ENCODE data around the gene DOCK1.
A peak's percentile ranks its signal among the peaks of the same experiment; 100 is the strongest.

DOCK1 gene

DNA sequence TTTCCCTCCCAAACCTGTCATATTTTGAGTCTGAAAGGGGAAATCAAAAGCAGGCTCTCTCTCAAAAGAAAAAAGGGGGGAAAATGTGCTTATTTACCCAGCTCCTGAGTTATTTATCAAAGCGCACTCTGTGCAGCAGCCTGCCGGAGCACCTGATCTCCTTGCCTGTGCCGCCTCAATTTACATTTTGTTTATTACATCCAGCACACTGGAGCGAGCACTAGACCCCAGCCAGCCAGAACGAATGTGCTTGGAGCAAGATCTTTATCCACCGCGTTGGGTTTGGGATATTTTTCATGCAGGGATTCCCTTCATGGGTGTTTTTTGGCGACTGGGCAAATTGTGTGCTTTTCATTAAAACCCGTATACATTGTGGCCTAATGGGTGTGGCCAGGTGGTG is 453.1 kb downstream of the DOCK1 start:
- DNase-seq, result no peak

DNA sequence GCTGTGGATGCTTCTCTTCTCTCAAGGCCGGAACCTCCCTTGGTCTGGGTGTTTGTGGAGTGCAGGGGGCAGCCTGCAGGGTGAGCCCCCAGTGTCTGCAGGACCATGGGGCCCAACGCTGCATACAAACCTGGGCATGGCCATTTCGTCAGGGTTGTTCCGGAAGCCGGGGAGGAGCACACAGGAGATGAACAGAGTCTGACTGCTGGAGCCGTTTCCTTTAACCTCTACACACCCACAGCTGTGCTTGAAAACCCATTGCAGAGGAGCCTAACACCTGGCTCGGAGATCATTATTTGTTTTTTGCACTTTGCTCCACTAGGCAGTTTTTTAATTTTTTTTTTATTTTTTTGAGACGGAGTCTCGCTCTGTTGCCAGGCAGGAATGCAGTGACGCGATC is 458.8 kb downstream of the DOCK1 start:
- no peak for DNase-seq

DNA sequence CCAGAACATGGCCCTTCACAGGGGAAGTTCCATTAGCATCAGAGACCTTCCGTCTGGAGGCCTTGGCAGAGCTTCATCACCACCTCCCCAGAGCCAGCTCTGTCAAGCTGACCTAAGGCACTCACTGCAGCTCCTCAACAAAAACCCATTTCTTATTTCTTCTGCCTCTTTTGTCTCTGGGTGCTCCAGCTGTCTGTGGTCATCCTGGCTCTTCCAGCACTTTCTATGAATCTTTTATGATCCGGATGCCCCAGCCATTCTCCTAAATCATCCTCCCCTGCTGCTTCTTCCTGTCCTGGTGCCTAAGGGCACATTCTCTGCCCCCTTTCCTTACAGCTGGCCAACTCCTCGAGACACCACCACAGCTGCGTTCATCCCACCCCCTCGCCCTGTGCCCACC is 462.9 kb downstream of the DOCK1 start:
- DNase-seq, result no peak

DNA sequence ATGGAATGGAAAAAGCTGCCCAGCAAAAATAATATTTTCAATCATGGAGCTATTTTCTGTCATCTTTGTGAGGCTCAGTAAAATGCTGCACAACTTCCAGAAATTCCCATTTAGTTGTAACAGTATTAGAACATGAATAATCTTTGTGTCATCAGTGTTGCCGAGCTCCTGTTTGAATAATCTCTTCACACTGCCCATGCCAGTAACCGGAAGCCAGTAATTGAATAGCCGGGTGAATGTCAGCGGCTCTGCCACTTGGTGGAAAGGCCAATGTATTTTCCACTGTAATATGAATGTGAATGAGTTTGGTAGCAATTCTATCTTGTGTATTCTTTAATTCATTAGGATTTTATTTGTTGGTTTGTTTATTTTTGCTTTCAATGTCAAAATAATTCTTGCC is 463.7 kb downstream of the DOCK1 start:
- no peak for DNase-seq

DNA sequence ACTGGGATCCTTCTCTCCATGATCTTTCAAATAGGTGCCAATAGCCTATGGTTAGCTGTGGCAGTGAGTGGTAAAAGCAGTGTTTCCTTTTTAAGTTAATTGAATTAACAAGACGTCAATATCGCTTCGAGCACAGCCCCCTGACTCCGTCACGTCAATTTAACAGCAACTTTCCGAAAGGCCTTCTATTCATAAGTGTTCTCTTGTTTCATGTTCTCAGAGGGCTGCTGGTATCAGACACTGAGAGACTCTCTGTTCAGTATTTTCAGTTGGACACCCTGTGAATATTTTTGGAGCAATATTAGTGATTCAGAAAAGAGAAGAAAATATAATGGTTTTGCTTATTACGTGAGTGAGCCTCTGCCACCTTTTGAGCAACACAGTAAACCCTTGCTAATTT is 465.4 kb downstream of the DOCK1 start:
- no peak for DNase-seq

DNA sequence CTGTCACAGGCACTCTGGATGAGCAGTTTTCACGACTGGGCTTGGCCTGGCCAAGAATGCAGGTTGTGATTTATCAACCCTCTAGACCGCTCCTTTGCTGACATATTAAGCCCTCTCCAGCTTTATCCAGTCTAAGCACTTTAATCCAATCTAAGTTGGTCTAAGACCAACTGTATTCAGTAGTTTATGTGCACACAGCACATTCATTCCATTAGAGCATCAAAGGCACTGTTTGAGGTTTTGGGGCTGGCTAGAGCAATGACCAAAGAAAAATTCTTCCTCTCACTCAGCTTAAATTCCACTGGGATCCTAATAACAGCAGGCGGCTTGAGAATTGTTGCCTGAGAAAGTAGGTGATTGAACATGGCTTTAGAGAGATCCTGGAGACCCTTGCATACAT is 467.1 kb downstream of the DOCK1 start:
- no peak for DNase-seq

DNA sequence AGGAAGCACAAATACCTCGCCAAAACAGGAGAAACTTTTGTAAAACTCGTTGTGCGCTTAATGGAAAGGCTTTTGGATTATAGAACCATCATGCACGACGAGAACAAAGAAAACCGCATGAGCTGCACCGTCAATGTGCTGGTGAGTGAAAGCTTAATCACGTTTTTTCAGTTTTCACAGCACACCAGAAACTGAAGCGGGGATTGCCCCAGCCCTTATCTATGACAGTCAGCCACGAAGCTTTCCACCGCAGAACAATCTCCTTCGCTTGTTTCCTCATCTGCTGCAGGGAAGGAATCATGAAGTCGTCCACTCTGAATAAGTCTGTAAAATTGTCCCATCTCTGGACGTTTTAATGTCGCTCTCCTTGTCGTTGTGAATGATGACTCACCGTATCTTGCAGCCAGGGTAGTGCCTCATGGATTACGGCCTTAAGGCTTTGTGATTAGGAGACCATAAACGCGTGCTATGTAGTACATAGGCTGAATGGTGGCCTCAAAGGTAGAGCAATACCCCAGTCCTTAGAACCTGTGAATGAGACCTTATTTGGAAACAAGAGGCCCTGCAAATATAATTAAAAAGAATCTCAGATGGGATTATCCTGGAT is 468.9 kb downstream of the DOCK1 start:
- DNase-seq, result no peak

DNA sequence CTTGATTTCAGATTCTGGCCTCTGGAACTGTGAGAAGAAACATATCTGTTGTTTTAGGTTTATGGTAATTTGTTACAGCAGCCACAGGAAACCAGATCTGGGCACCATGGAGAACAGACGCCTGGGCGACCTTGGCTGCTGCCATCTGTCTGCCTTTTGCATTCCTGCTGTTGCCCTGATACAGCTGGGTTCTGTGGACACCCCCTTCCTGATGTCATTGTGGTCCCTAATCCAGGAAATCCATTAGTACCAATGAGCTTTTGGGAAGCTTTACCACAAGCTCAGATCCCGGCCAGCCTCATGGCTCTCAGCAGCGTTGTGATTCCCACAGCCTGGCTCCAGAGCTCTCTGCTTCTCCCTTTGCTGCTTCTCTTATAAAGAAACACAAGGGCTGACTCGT is 469.7 kb downstream of the DOCK1 start:
- DNase-seq, result no peak

DNA sequence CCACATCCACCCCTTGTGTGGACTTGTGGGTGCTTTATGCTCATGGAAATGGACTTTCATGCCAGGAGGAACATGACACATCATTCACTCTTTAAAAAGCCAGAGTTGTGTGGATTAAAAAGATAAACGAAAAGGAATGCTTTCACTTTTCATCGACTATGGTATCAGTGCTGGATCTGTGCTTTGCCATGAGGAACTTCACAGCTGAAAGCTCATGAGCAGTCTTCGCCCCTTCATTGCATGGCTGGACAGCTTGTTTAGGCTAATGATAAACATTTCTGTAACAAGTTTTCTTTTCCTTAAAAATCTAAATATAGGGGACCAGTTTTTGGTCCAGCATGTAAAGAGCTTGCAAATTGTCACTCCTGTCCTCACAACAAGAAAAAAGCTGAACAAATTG is 470.2 kb downstream of the DOCK1 start:
- DNase-seq, result no peak

DNA sequence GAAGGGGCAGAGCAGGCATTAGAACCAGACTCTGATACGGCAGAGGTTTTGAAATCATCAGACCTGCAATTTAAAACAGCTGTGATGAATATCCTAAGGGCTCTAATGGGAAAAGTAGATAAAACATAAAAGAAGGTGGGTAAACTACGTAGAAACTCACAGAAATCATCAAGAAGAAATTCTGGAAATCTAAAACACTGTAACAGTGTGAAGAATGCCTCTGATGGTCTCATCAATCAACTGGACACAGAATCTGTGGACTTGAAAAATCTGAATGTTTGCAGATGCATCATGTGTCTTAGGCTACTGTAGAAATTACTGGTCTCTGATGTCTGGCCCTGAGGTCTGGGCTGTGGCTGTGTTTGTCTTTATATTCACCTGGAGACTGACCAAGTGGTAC is 470.8 kb downstream of the DOCK1 start:
- no peak for DNase-seq

DNA sequence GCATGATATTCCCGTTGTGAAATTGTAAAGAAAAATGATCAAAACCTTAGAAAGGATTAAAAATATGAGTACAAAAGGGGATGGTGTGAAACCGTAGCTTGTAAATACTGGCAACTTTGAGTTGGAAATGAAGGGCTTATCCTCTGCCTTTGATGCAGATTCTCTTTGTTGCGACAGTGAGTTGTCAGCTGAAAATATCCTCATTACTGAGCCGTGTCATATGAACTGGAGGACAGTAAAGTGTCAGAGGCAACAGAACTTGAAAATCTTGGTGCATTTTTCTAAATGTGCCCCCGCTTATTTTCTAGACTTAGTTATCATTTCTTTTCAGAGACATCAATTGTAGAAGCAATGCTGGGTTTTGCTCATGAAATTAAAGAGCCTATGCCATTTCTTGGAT is 473.4 kb downstream of the DOCK1 start:
- no peak for DNase-seq

DNA sequence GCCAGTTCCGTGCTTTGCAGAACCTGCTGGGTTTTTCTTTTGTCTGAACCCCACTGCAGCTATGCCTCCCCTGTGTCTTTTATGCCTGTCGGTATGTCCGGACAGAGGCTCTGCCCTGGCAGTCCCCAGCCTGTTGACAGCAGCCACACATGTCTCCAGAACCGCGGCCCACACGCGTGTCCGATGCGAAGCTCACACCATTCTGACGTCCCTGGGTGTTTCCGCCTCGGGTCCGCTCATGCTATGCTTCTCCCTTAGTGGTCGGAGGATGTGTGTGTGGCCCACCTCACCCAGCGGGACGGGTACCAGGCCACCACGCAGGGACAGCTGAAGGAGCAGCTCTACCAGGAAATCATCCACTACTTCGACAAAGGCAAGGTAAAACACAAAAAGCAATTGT is 479.3 kb downstream of the DOCK1 start:
- no peak for DNase-seq

DNA sequence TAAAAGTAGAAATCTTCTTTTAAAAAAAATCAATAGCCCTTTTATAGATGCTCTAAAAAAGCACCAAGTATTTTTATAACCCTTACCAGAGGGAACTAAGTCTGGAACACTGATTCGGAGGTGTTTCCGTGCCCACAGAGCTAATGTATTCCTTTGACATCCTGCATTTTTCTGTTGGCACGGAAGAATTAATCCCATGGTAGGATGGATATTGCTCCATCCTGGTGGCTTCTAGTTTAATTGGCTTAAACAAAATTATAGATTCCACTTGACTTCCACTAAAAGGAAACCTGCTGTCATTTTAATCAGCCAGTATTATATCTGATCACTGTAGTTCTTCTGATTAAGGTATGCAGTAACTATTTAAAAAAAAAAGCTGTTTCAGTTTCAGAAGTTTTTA is 479.8 kb downstream of the DOCK1 start:
- DNase-seq, result no peak

DNA sequence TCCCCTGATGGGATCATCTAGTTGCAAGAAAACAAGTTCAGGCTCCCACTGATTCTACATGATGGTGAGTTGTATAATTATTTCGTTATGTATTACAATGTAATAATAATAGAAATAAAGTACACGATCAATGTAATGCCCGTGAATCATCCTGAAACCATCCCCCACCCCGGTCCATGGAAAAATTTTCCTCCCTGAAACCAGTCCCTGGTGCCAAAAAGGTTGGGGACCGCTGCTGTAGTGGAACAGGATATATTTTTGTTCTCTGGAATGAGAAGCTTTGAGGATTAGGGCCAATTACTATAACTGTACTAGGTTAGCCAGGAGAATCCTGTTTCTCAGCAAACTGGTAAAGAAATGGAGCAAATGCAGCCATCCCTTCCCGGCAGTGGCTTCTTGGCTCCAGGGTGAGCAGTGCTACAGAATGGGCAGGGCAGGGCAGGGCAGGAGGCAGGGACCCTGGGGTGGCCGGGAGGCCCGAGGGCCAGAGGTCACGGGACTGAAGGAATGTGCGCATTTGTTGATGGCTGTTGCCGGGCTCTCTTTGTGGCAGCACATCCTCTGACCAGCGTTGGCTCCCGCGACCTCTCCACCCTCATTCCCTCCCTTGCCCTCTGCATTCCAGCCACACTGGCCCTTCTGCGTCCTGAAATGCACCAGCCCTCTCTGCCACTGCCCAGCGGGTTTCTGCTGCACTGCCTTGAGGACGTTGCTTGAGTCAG is 481.5 kb downstream of the DOCK1 start:
- DNase-seq, result no peak

DNA sequence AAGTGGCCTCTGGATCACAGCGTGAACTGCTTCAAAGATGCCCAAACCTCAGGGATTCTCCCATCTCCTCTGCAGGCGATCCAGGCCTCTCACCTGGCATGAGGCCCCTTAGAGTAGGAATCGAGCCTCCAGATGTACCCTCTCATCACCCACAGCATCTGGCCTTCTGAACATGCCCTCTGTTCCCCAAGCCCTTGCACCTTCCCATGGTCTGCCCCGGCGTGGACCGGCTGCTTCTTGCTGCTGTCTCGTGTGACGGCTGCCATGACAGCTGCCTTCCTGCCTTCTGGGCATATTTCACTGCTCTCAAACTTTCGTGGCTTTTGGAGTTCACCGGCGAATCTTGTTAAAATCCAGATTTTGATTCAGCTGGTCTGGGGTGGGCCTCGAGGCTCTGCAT is 486.6 kb downstream of the DOCK1 start:
- DNase-seq, result peak; percentile 17

DNA sequence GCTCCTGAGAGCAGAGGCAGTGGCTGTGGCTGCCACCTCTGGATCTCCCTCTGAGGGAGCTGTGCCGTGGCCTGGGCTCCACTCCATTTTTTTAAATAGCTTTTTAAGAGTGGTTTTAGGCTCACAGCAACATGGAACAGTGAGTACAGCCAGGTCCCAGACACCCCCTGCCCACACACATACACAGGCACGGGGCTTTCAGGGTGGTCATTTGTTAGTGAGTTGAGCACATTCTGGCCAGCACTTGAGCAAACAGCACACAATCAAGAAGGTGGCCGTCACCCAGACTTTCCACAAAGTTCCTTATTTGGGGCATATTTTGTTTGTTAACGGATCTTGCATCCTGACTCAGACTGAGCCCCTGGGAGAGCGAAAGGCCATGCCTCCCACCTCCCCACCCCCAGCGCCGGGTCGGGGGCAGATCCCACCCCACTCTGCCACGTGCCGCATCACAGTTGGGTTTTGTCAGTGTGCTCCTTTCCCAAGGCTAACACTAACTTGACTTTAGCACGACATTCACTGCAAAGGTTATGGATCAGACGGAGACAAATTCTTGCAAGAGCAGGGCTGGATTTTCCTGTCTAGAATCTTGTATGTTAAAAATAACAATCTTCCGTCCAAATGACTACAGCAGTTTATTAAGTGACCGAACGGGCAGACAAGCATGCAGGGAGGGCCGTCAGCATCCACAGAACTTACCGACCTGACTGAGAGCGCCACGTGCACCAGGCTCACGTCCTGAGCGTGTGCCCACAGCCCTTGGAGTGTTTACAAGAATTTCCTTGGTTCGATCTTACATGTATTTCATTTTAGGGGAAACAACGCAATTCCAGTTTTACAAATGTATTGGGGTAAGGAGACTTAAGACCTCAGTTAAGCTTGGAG is 487.4 kb downstream of the DOCK1 start:
- DNase-seq, result peak; percentile 36

DNA sequence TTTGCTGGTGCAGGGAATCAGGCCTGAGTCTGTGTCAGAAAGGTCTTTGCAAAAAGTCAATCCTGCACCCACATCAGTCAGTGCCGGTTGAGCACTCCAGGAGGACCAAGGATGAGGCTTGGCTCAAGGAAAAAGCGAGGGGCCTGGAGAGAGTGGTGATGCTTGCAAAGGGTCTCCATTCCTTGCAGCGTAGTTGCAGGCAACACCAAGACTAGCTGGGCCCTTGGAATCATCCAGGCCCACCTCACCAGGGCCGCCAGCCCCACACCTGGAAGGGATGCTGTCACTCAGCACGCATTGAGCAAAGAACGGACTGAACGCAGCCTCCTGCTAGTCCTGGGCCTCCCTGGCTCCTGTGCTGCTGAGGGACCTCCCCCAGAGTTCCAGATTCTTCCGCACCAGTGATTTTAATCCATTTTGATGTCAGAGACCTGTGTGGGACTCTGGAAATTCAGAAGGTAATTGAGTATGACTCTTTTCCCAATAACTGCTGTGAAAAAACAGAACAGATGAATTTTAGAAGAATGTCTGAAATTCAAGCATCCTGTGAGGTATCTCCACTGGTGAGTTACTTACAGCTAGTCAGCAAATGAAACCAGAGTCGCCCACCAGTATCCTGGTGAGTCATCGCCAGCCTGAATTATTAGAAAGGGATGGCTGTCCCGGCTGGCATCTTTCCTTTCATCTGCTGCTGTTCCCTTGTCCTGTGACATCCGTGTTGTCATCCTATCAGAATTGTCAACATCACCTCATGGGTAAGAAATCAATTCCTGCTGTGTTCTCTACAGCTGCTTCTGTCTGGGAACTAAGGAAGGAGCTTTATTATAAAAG is 493.1 kb downstream of the DOCK1 start:
- DNase-seq, result no peak

DNA sequence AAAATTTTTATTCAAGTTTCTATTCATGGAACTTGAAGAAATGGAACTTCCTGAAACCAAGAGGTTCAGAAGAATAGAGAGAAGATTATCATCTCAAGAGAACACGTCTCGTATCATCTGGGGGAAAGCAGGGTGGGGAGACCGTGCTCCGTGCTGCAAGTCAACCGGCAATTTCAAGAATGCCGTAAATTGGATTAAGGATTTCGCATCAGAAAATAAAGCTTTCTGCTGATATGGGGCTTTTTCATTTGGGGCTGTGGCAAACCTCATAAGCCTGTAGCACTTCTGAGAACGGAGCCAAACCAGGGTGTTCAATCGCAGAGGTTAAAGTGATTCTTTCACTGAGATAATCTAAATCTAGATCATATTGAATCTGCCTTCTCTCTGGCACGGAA is 493.7 kb downstream of the DOCK1 start:
- no peak for DNase-seq

DNA sequence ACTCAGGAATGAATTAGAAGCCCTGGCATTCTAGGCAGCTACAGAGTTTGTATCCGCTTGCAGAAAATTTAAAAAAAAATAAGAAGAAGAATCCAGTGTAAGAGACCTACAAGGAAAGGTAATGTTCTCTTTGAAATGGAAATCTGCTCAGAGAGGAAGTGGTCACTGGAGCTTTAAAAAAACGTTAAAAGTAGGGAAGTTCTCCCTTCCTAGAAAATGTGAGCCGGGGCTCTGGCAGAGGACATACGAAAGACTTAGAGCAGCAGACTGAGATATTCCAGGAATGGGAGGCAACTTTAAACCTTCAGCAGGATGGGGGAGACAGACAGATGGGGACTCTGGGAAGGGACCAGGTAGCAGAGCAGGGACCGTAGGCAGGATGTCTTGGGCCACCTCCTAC is 494.4 kb downstream of the DOCK1 start:
- DNase-seq, result no peak

DNA sequence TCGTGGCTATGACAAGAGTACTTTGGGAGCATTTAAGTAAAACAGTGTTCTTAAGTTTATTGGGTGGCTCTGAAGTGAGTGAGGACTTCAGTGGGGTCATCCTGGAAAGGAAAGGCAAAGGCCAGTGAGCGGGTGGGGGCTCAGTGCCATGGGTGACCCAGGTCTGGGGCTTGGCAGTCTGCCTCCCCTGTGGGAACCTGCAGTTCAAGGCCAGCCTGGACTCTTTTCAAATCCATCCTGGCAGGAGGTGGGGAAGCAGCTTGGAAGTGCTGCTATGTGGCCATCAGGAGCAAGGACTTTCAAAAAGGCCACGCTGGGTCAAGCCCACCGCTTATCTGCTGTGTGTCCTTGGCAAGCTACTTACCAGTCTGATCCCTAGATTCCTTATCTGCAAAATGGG is 495.0 kb downstream of the DOCK1 start:
- DNase-seq, result no peak

DNA sequence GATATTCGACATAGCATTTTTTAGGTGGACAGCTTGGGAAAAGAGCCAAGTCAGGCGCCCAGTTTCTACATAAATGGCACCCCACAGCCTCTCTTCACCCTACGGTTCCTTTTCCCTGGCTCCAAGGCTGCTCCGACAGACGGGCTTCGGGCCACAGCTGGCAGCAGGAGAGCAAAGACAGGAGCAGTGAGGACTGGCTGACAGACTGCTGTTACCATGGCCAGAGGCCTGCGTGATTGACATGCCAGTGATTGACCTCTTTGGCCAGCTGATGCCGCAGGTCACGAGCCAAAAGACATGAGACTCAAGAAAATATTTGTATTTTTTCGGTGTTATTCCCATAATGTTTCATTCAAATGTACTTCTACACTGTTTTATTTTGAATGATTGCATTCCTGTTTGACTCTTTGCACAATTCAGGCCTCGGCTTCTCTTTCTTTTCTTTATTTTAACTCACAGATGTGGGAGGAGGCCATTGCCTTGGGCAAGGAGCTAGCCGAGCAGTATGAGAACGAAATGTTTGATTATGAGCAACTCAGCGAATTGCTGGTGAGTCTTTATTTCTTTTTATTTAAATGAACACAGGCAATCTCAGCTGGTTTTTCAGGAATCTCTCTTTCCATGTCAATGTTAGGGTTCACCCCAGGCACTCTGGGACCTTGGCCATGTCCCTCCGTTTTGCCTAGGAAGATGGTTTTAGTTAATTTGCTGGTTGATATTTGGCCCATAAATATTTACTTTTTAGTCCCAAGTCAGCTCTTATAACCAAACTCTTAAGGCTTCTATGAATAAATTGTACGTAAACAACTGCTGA is 497.6 kb downstream of the DOCK1 start:
- DNase-seq, result no peak

DNA sequence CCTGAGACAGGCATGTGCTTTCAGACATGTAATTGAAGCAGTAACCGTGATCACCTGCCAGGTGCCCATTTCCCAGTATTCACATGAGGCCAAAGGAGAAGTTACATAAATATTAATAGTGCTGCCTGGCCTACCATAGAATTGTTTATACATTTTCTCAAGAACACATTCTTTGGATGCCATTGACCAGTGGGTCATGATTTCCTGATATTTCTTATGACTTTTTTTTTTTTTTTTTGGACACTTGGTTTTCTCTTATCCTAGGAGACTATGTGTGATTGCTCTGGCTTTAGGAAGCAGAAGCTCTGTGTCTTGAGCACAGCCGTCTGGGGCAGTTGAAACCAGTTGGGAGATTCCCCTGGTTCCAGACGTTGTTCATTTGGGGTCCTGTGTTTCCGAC is 500.0 kb downstream of the DOCK1 start:
- no peak for DNase-seq

Measured in right kidney (tissue), 1 donor.